Renal cortex interstitium (tissue), 11 donors: Measurements from ENCODE around the gene OXCT1. TPM values are rescaled to one million over a fixed set of nuclear protein-coding genes. Genes with fewer than 3 reads are reported as not detected.
A peak's percentile ranks its signal among the peaks of the same experiment; 100 is the strongest.

Experiments used
- DNase-seq, 11 donors: peaks; one replicate each; pipeline ENCODE4 v3.0.0-alpha.2; 2013; ENCODE audit warnings: low read depth in 9 of 11, low spot score in 4 of 11; ENCODE audit errors: extremely low read depth in 1 of 11
- polyA plus RNA-seq, 3 donors: library from polyadenylated mRNA; unstranded; fragments of 120-200 nt; gene quantifications; one replicate each; pipeline ENCODE4 v1.2.1, GENCODE V29; 2013; ENCODE audit not compliant: insufficient read length in 3 of 3

OXCT1 gene
- polyA plus RNA-seq, 3 donors = 48.0 to 65.5 (median 49.4) TPM

DNA sequence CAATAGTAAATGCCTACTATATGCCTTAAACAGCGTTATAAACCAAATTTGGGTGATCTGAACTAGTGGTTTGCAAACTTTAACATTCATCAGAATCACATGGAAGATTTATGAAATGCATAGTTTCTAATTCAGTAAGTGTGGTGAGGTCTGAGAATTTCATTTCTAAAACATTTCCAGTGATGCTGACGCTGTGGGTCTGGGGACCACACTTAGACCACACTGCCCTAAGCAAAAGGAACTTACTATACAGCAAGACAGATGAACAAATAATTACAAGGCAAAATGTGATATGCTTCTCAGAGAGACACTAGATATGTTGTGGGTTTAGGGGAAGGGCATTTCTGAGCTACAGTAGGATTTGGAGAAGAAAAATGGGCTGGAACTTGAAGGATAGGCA is 72.6 kb downstream of the OXCT1 start:
- no peak for DNase-seq

DNA sequence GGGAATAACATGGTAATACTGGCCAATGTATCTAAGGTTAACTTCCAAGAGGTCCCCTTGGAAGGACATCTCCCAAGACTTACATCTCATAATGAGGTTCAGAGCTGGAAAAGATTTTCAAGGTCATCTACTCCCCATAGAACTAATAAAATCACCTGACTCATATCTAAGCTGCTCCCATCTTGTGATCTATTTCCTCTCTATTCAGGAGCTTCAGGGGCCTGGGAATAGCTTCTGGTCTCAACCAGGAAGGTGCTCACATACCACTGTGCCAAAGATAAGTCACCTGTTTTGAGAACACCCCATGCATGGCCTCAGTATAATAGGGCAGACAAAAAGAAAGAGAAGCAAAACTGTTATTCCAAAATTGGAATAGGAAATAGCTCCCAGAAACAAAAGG is 74.2 kb downstream of the OXCT1 start:
- no peak for DNase-seq

DNA sequence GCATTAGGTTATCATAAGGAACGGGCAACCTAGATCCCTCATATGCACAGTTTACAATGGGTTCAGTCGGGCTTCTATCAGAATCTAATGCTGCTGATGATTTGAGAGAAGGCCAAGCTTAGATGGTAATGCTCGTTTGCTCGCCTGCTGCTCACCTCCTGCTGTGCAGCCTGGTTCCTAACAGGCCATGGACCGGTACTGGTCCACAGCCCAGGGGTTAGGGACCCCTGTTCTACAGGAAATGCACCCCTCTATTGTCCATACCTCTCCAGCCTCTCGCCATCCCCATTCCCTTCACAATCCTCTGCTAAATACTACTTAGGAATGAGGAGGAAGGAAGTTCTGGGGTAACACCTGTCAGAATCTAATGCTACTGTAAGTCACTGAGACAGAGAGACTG is 75.1 kb downstream of the OXCT1 start:
- DNase-seq = no peak

DNA sequence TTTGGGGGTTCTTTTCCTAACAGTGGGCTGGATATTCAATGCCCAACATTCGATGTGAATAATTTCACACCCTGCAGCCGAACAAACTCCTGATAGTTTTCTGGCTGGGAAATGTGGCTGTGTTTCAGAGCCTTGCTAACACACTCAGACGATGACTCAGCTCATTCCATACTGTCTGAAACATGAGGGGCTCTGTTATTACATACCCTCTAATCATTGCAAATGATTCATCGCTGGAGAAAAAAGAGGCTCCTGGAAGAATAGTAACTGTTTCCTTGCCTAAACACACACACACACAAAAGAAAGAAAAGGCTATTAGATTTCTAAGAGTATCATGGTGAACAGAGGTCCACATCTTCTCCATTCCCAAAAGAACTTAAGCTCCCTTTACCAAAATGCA is 75.8 kb downstream of the OXCT1 start:
- peak in 4 of 11 donors; percentile 20 to 40 (median 26) for DNase-seq

DNA sequence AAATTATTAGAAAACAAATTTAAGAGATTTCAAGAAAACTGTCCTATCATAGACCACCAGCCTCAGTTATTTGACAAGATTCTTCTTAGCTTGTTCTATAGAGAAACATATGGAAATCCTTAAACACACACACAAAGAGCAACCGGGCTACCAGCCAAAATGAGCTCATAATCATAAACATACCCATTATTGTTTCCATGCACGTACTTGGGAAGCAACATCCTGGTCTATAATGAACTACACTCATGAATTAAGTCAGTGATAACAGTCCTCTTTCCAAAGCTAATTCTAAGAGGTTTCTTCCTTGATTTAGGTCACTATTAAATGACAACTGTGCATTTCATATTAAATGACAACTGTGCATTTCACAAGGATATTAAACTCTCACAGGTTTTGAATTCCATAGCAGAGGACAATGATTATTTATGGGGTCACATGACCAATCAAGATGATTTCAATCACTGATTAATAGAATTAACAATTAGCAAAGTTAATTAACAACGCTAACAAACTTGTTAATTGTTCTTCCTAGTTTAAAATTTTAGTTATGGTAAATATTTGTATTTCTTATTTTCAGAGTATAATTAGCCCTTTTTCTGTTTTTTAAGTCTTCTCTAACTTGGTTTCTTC is 77.0 kb downstream of the OXCT1 start:
- peak in 10 of 11 donors; percentile 25 to 54 (median 44) for DNase-seq

DNA sequence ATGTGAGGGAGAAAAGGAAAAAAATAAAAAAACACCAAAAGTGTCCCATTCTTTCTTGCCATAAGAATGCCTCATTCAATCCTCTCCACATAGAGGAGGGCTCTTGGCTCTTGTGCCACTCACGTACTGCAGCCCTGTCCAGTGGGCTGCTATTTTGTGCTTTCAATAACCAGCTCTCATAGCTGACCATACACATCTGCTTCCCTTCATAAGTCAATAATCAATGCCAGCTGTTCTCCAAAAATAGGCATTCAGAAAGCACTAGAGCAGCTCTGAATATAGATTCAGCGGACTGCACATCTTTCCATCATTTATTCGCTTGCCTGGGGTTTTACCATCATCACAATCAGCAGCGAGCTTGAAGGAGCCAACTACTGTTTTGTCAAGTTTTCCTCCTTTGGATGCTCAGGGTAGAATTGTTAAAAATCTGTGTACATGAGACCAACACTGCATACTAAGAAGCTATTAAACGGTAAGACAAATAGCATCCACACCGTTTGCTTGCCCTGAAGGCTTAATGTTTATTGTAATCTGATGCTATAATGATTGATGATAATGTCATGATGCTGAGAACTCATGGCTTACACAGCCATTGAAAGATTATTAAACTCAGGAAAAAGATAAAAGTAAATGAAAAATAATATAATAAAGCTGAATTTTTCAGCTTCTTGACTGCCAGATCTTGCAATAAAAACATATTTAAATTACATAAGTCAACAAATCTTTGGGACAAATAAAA is 80.0 kb downstream of the OXCT1 start:
- DNase-seq = no peak

DNA sequence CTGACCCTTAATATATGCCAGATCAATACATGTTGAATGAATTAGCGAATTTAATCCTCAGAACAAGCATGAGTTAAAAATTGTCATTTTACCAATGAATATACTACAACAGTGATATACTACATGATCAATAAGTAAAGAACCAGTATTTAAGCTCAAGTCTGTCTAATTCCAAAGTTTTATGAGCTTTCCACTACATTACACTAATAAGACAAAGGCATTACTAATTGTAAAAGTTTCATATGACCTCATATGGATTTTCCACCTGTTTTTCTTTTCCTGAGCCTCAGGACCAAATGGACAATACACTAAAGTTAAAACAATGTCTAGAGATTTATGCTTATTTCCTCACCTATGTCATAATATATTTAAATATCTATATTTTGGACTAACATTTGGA is 80.8 kb downstream of the OXCT1 start:
- no peak for DNase-seq

DNA sequence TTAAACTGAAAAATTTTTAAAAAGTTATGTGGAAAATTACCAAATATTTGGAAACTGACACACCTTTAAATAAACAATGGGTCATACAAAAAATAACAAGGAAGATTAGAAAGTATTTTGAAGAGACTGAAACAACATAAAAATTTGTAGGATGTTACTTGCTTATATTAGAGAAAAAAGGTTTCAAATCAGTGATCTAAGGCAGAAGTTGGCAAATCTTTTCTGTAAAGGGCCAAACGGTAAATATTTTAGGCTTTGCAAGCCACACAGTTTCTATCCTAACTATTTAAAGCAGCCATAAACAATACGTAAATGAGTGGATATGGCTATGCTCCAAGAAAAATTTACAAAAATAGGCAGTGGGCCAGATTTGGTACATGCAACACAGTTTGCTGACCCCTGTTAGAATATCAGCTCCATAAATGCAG is 81.3 kb downstream of the OXCT1 start:
- peak in 1 of 11 donors; percentile 24 for DNase-seq

DNA sequence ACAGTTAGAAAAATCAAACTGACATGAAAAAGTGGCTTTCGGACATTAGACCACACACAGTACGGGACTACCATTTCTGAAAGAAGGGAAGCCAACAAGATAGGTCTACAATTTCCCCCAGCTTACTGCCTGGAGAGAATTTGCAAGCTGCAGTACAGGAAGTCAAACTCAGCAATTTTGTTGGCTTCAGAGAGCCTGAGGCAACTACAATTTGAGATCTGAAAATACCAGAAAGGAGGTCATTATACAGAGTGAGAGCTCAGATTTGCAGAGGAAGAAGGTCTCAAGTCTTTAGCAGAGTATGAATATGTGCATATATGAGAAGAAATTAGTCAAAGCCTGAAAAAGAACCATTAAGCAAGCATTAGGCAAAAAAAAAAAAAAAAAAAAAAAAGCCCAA is 83.0 kb downstream of the OXCT1 start:
- no peak for DNase-seq

DNA sequence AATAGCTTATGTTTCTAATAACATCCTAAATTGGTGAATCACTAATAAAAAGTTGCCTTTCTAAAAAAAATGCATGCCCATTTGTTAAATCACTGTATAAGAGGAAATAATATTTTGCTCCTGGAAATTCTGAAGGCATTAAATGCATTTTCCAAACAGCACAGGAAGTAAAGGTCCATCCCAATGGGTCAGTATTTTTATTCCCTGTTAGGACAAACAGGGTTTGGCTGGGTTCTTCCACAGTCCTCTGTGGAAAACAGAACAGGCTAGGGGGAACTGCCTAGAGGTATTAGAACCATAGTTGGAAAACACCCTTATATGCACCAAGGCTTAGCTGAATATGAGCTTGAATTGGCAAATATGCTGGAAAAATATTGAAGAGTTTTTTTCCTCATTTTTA is 85.2 kb downstream of the OXCT1 start:
- no peak for DNase-seq

DNA sequence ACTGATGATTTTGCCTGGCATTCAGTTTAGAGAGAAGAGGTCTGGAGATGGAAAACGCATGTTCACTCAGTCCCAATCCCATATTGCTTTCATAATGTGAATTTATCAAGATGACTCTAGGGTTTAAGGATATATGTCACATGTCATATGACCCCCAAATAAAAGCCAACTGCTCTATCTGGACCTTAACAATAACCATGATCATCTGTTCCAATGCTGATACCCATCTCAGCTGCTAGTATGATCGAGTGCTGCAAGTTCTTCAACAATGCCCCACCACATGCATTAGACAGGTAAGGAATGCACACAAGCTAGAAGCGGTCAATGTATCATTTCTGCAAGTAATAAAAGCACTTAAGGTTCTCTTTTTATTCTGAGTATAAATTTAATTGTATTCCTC is 91.8 kb downstream of the OXCT1 start:
- no peak for DNase-seq

DNA sequence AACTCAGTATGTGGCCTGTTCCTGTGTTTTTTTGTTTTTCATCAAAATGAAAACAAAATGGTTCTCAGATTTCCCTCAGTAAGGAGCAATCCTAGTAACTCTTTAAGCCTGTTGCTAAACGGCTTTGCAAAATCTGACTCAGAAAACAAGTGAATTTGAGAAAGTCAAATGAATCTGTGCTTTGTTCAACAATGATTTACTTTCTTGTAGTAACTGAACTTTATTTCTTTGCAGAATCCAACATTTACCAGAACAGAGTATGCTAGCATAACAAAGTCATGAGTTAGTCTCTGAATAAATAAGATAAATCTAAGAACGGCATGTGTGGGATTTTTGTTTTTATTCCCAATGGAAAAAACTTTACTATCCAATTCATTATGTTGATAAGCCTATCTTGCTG is 93.8 kb downstream of the OXCT1 start:
- no peak for DNase-seq

DNA sequence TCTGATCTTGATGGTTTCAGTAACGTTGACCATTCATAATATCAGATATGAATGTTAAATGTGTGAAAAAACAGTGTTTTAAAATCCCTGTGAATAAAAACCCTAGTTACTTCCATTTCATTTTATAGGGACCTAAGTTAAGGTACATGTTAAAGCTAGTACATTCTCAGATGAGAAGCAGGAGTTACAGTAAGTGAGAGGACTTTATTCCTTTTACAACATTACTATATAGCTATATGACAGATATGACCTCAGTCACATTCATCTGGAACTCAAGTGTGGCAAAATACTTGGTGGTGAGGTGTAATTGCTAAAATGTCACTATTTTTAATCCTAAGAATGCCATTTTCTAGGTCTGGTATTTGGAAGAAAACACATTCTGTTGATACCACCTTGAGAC is 96.4 kb downstream of the OXCT1 start:
- no peak for DNase-seq

DNA sequence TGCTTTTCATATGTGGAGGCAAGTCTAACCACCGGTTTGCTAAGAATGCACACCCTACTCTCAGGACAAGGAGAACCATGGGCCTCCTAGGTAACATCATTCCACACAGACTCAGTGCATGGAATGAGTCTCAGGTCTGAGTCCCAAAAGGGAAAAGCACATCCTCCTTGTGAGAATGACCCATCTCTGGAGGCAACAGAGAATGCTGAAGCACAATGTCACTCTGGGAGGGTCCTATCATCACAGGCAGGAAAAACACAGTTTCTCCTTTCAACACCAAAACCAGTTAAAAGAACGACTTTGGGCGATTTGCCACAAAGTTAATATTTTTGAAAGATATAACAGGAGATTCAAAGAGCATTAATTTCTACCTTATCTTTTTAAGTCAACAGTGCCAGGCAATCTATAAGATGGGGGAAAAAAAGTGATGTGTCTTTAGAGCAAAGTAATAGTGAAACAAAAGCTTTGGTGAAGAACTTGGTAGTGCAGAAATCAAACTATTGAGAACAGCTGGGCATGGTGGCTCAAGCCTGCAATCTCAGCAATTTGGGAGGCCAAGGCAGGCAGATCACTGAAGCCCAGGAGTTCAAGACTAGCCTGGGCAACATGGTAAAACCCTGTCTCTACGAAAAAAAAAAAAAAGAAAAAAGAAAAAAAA is 97.3 kb downstream of the OXCT1 start:
- DNase-seq = no peak

DNA sequence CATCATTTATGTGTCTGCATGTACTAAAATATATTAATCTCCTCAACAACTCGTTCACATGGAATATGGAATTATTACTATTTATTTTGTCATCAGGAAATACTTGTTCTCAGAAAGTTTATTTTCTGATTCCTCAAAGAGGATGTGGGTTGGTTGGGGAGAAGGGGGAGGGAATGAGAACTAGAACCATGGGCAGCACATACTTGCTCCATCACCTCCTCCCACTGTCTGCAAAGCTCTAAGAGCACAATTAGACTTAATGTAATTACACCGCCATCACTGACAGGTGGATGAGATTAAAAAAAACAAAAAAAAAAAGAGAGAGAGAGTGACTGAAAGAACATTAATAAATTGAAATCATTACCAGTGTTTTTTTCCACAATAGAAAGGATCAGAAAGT is 98.2 kb downstream of the OXCT1 start:
- no peak for DNase-seq

DNA sequence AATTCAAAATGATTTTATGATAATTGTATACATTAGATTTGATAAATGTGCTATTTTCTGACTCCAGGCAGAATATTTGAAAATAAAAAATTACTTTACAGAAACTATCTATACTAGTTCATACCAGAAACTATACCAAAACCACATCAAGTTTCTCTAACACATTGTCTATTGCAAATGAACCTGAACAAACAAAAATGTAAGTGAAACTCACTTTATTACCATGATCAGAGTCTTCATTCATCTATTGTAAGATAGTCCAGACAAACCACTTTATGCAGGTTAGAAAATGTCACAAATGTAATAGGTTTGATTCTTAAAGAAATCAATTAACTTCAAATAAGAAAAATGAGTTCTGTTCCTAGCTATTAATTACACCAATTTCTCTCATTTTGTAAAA is 99.4 kb downstream of the OXCT1 start:
- DNase-seq = no peak

DNA sequence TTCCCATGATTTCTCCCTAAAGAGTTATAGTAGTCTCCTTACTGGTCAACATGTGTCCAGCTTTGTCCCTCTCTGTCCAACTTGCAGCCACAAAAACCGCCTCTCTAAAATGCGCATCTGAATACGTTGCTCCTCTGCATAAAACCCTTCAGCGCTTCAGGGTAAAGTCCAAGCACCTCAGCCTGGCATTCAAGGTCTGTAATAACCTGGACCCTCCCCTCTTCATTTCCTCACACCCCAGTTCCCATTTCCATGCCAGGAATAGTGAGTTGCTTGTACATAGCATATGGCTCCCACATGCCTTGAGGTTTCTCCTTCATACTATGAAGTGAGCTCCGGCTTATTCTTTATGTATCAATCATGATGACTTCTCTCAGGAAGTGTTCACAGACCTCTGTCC is 101.5 kb downstream of the OXCT1 start:
- DNase-seq = no peak

DNA sequence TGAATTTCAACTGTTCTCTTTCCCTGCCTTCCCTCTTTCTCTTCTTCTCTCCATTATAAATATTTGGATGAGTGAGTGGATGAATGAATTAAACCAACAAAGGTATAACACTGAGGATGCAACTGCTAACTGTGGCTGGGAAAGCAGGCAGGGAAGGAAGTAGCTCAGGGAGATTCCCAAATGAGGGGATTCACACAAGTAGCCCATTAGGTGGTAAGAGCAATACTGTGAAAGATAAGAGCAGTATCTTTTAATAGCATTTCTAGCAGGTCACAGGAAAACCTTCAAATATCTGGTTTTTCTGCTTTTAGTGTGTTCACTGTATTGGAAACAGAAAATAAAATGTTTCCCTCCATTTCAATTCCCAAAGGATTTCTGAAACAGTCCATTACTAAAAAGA is 105.6 kb downstream of the OXCT1 start:
- no peak for DNase-seq

DNA sequence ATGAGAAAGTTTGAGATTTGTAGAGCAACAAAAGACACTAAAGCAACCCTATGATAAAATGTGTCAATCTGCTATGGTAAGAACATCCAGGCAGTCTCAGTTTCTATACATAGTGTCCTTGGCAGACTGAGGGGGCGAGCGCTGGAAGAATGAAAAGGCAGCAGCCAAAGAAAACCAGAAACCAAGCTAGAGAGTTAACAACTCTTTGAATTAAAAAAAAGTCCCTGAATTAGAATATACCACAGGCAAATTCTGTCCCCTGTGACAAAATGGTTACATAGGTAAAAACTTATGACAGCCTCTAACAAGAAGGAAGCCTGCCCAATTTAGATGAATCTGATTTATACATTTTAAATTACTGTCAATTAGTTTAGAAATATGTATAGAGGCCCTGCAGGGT is 106.7 kb downstream of the OXCT1 start:
- DNase-seq = no peak

DNA sequence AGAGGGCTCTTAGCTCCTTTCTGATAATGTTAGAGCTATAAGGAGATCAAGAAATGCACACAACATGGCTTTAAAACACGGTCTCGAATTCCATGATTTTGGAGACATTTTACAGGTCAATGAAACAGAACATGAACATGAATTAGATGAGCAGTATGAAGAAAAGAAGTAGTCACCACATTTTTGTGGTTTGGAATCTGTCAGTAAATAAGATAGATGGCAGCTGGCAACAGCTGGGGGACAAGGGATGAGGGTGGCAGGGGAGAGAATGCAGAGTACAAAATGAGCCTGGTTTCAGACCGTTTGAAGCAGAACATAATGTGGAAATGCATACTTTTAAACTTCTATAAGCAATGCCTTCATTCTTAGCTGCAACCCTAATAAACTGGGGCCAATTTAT is 107.1 kb downstream of the OXCT1 start:
- DNase-seq = no peak

DNA sequence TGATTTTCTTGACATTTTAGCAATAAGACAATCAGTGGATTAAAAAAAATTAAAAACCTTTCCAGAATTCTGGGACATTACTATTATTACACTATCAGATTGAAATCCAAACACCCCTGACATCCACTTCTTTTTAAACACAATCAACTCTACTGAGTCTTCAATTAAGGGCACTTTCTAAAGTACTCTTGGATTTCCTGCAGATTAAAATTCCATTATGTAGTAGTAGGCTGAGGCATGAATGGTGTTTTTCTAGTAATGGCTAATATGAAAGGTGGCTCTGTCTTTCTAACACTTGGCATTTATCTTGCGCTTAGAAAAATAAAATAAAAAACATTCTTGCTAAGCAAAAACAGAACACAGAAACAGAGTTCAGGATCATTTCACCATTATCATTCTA is 107.8 kb downstream of the OXCT1 start:
- no peak for DNase-seq
